GM13977 (cell line): Measurements from ENCODE around the gene IPMK.

Experiments used
- DNase-seq: peaks from one replicate; pipeline ENCODE4 v3.0.0; 2012; ENCODE audit warnings: low spot score
- CTCF ChIP-seq: IDR thresholded peaks from 2 replicates; pipeline ENCODE4 v1.5.1; 2012; ENCODE audit warnings: mild to moderate bottlenecking, control low read depth; ENCODE audit not compliant: insufficient read depth; ENCODE audit errors: extremely low read depth, missing control alignments
- in situ Hi-C: fragments of 300-500 bp; cut with MboI; formaldehyde crosslinking; loops from one replicate; pipeline ENCODE4 v1.12.0; 2022; ENCODE audit warnings: low sequenced_read_pairs, low pct_unique_long_range_greater_than_20kb, mixed read lengths, inconsistent platforms; ENCODE audit not compliant: unreplicated experiment

Gene IPMK

GRCh38 chr10:58269782-58270290 lies 2.1 kb upstream of the IPMK start:
- no peak for DNase-seq
- in situ Hi-C loops: no loop called here
- TF ChIP-seq CTCF: no peak

- no peak for TF ChIP-seq CTCF
- peak; percentile 97 for DNase-seq
- in situ Hi-C loops: no loop called here
Measured at GRCh38 chr10:58268946-58269781, 1.5 kb upstream of the IPMK start, which contains the start of gene CISD1. TSS of gene CISD1 (plus strand) at chr10:58269162. CDS start at chr10:58269274, 112 bp downstream.

GRCh38 chr10:58268454-58268945 lies 806 bp upstream of the IPMK start:
- DNase-seq: no peak
- in situ Hi-C loops: no loop called here
- no peak for TF ChIP-seq CTCF

DNA sequence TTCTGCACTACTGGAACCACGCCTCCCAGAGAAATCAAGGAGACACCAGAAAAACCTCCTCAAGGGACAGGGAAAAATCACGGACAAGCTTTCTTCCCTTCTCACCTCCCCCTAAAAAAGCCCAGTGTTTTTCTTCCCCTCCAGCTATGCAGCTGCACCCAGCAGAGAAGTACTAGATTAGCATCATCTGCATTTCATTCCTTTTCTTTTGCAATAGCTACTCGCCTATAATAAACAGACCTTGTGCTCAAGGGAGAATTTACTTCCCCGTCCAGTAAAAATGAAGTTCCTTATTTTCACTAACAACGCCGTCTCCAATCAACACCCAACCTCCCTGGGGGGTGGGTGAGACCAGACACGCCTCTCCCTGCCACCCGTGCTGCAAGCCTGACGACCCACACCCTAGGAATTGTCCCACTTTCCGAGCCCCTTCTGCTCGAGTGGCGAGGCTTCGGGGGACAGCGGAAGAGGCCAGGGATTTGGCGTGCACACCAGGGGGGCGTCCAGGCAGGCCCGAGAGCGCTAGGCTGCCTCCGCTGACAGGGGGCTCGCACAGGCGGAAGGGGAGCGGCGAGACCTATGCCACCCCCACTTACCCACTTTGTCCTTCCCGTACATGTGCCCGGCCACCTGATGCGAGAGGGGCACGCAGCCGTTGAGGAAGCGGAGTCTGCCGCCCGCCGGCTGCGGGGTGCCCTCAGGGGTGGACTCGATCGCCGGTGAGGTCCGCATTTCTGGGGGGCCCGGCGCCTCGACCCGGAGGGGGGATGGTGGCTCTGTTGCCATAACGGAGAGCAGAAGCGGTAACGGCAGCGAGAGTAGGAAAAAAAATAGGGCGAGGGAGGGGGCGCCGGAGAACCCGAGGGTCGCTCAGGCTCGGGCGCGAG lies 625 bp downstream of the IPMK start:
- TF ChIP-seq CTCF: no peak
- in situ Hi-C loops: no loop called here
- peak; percentile 42 for DNase-seq

GRCh38 chr10:58266003-58266825 lies 1.5 kb downstream of the IPMK start:
- DNase-seq: peak; percentile 40

More at GRCh38 chr10:58266003-58266825, 1.5 kb downstream of the IPMK start:
- in situ Hi-C loops: no loop called here
- TF ChIP-seq CTCF: no peak
